H9 (cell line): Measurements from ENCODE around the gene IMMP2L. TPM values are rescaled to one million over a fixed set of nuclear protein-coding genes. Genes with fewer than 3 reads are reported as not detected.

Source experiments
- DNase-seq: peaks from one replicate; pipeline ENCODE4 v3.0.0-alpha.2; 2017
- H2AFZ ChIP-seq: one replicate; pipeline ENCODE4 v1.6.1; 2013; ENCODE audit warnings: mild to moderate bottlenecking, low read length, control low read depth, moderate library complexity
- H2AK5ac ChIP-seq: 2 replicates; pipeline ENCODE4 v1.6.1; 2013; ENCODE audit warnings: low read length, control low read depth, mixed read lengths; ENCODE audit not compliant: insufficient read length
- H2BK120ac ChIP-seq: one replicate; pipeline ENCODE4 v1.6.1; 2013; ENCODE audit warnings: low read depth, mild to moderate bottlenecking, low read length, control low read depth, inconsistent platforms; ENCODE audit not compliant: poor library complexity, severe bottlenecking
- H2BK12ac ChIP-seq: 2 replicates; pipeline ENCODE4 v1.6.1; 2013; ENCODE audit warnings: low read length, control low read depth, mixed read lengths, low read depth; ENCODE audit not compliant: insufficient read length
- H2BK15ac ChIP-seq: 2 replicates; pipeline ENCODE4 v1.6.1; 2013; ENCODE audit warnings: low read depth, low read length, control low read depth
- H2BK20ac ChIP-seq: one replicate; pipeline ENCODE4 v1.6.1; 2013; ENCODE audit warnings: low read depth, mild to moderate bottlenecking, low read length, control low read depth, inconsistent platforms; ENCODE audit not compliant: poor library complexity, severe bottlenecking
- H2BK5ac ChIP-seq: 2 replicates; pipeline ENCODE4 v1.6.1; 2013; ENCODE audit warnings: low read length, control low read depth, mixed read lengths; ENCODE audit not compliant: insufficient read length
- H3K14ac ChIP-seq: 2 replicates; pipeline ENCODE4 v1.6.1; 2013; ENCODE audit warnings: low read length, control low read depth; ENCODE audit not compliant: insufficient read depth
- H3K18ac ChIP-seq: 2 replicates; pipeline ENCODE4 v1.6.1; 2013; ENCODE audit warnings: low read depth, mild to moderate bottlenecking, mixed read lengths, low read length, control low read depth; ENCODE audit not compliant: insufficient read length
- H3K23ac ChIP-seq: 2 replicates; pipeline ENCODE4 v1.6.1; 2013; ENCODE audit warnings: low read length, control low read depth, mixed read lengths, low read depth; ENCODE audit not compliant: insufficient read length
- H3K23me2 ChIP-seq: 2 replicates; pipeline ENCODE4 v1.6.1; 2013; ENCODE audit warnings: low read depth, mild to moderate bottlenecking, mixed read lengths, low read length, control low read depth; ENCODE audit not compliant: insufficient read length, poor library complexity, severe bottlenecking
- H3K27ac ChIP-seq: 2 replicates; pipeline ENCODE4 v1.5.1; 2013; ENCODE audit warnings: low read length, control low read depth, mixed read lengths, low read depth; ENCODE audit not compliant: insufficient read length
- H3K27me3 ChIP-seq: 2 replicates; pipeline ENCODE4 v1.6.1; 2013; ENCODE audit warnings: low read length, control low read depth, inconsistent platforms; ENCODE audit not compliant: insufficient read depth
- H3K4ac ChIP-seq: 2 replicates; pipeline ENCODE4 v1.6.1; 2013; ENCODE audit warnings: low read depth, mild to moderate bottlenecking, control low read depth, inconsistent platforms, low read length, moderate library complexity
- H3K4me1 ChIP-seq: 2 replicates; pipeline ENCODE4 v1.6.1; 2013; ENCODE audit warnings: low read length, control low read depth, inconsistent platforms; ENCODE audit not compliant: insufficient read depth
- H3K4me2 ChIP-seq: 2 replicates; pipeline ENCODE4 v1.6.1; 2013; ENCODE audit warnings: low read length, control low read depth, mixed read lengths; ENCODE audit not compliant: insufficient read length, insufficient read depth
- H3K56ac ChIP-seq: 2 replicates; pipeline ENCODE4 v1.6.1; 2013; ENCODE audit warnings: low read depth, mild to moderate bottlenecking, mixed read lengths, low read length, control low read depth; ENCODE audit not compliant: insufficient read length
- H3K79me1 ChIP-seq: 2 replicates; pipeline ENCODE4 v1.6.1; 2013; ENCODE audit warnings: low read depth, mild to moderate bottlenecking, moderate library complexity, low read length, control low read depth, inconsistent platforms; ENCODE audit not compliant: insufficient read depth, poor library complexity, severe bottlenecking
- H3K79me2 ChIP-seq: 2 replicates; pipeline ENCODE4 v1.6.1; 2013; ENCODE audit warnings: low read length, control low read depth, inconsistent platforms; ENCODE audit not compliant: insufficient read depth
- H3K9ac ChIP-seq: 2 replicates; pipeline ENCODE4 v1.6.1; 2013; ENCODE audit warnings: low read length, control low read depth, mixed read lengths; ENCODE audit not compliant: insufficient read length; ENCODE audit errors: extremely low read depth
- H3K9me3 ChIP-seq: one replicate; pipeline ENCODE4 v1.6.1; 2013; ENCODE audit warnings: low read depth, low read length, inconsistent platforms; ENCODE audit not compliant: control insufficient read depth
- H3T11ph ChIP-seq: one replicate; pipeline ENCODE4 v1.6.1; 2013; ENCODE audit warnings: mild to moderate bottlenecking, low read length, control low read depth, inconsistent platforms
- H4K20me1 ChIP-seq: one replicate; pipeline ENCODE4 v1.6.1; 2013; ENCODE audit not compliant: control insufficient read depth, insufficient read length, insufficient read depth
- H4K5ac ChIP-seq: 2 replicates; pipeline ENCODE4 v1.6.1; 2013; ENCODE audit warnings: low read depth, mild to moderate bottlenecking, mixed read lengths, low read length, control low read depth; ENCODE audit not compliant: insufficient read length
- H4K8ac ChIP-seq: replicated peaks from 2 replicates; pipeline ENCODE4 v1.6.1; 2013; ENCODE audit warnings: low read length, control low read depth, mixed read lengths, low read depth; ENCODE audit not compliant: insufficient read length
- H4K91ac ChIP-seq: 2 replicates; pipeline ENCODE4 v1.6.1; 2013; ENCODE audit warnings: low read depth, mild to moderate bottlenecking, moderate library complexity, mixed read lengths, low read length, control low read depth; ENCODE audit not compliant: insufficient read length
- H3K27ac Mint-ChIP-seq, 3 experiments: 2 replicates in 2 of 3; 3 replicates in 1 of 3; pipeline ENCODE4 v1.8.0; 2020 to 2021; ENCODE audit warnings: mixed read lengths in 3 of 3, mild to moderate bottlenecking in 1 of 3, moderate library complexity in 1 of 3
- H3K27me3 Mint-ChIP-seq: 2 replicates; pipeline ENCODE4 v1.8.0; 2021; ENCODE audit warnings: low read depth, mild to moderate bottlenecking, moderate library complexity, mixed read lengths
- H3K36me3 Mint-ChIP-seq, 3 experiments: 2 replicates in 2 of 3; 3 replicates in 1 of 3; pipeline ENCODE4 v1.8.0; 2020 to 2021; ENCODE audit warnings: low read depth in 3 of 3, mixed read lengths in 3 of 3; ENCODE audit not compliant: insufficient read depth in 1 of 3
- H3K4me1 Mint-ChIP-seq, 2 experiments: 2 replicates each; pipeline ENCODE4 v1.8.0; 2020; ENCODE audit warnings: mixed read lengths in 2 of 2
- H3K4me3 Mint-ChIP-seq, 2 experiments: 2 replicates in 1 of 2; 3 replicates in 1 of 2; pipeline ENCODE4 v1.8.0; 2020 to 2021; ENCODE audit warnings: mild to moderate bottlenecking in 2 of 2, mixed read lengths in 2 of 2, moderate library complexity in 1 of 2
- H3K9me3 Mint-ChIP-seq, 2 experiments: 2 replicates in 1 of 2; 3 replicates in 1 of 2; pipeline ENCODE4 v1.8.0; 2020; ENCODE audit warnings: mild to moderate bottlenecking in 2 of 2, mixed read lengths in 2 of 2, moderate library complexity in 1 of 2
- WGBS: extraction: QIAGEN DNeasy Blood & Tissue Kit; methylation state at CpG from one replicate; pipeline ENCODE4 v1.1.7; 2013; ENCODE audit warnings: missing lambda C conversion rate, low lambda C conversion rate, mixed read lengths; ENCODE audit not compliant: insufficient read length; ENCODE audit errors: extremely low coverage; 5-methylcytosine and 5-hydroxymethylcytosine counted together
- total RNA-seq: library from RNA; stranded (reverse); gene quantifications from 2 replicates; pipeline ENCODE4 v1.2.1, GENCODE V29; 2021
- TF ChIP-seq, protein P1 (sequence below): fragments of 200-600 bp; sonication (generic); conservative IDR thresholded peaks from 3 replicates; pipeline ENCODE4 v1.8.0; 2021; ENCODE audit warnings: antibody characterized with exemption, mild to moderate bottlenecking

Gene IMMP2L
- total RNA-seq, 1 experiment from 2014 or later: 14.7 TPM

DNA sequence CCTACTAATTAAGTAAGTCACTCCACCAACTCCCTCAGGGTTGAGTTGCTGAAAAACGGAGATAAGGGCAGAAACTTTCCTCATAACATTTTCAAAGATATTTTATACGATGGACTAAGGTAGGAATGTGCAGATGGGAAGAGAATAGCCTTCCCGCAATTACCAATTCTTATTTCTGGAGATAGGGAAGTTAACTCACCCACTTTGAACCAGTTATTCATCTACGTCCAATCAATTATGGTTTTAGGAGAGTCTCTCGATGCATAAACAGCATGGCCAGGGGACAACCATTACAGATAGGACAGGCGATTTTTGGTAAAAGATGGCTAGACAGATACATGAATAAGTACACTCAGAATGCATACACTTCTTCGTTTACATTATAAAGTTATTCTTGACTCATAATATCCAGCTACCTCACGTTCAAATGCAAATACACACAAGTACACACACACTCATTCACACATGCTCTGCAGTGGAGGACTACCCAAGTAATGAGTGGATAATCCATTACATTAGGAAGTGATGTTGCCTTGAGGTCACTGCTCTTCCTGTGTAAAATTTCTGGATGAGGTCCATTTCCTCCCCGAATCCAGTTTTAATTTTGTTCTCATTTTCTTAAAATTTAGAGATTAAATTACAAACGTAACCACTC, 25.2 kb upstream of the IMMP2L start:
- 100% methylated on average over 1 of the region's 10 CpGs for WGBS
- no peak for DNase-seq
- no peak overlapping the region for H2BK120ac ChIP-seq

More for the DNA sequence above, 25.2 kb upstream of the IMMP2L start:
- TF ChIP-seq, protein P1, sequence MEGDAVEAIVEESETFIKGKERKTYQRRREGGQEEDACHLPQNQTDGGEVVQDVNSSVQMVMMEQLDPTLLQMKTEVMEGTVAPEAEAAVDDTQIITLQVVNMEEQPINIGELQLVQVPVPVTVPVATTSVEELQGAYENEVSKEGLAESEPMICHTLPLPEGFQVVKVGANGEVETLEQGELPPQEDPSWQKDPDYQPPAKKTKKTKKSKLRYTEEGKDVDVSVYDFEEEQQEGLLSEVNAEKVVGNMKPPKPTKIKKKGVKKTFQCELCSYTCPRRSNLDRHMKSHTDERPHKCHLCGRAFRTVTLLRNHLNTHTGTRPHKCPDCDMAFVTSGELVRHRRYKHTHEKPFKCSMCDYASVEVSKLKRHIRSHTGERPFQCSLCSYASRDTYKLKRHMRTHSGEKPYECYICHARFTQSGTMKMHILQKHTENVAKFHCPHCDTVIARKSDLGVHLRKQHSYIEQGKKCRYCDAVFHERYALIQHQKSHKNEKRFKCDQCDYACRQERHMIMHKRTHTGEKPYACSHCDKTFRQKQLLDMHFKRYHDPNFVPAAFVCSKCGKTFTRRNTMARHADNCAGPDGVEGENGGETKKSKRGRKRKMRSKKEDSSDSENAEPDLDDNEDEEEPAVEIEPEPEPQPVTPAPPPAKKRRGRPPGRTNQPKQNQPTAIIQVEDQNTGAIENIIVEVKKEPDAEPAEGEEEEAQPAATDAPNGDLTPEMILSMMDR: no peak
- H2BK5ac ChIP-seq: no peak overlapping the region
- H3K56ac ChIP-seq: no peak overlapping the region
- Mint-ChIP-seq H3K4me1 (no peaks in the 10 kb centered on the region), H3K4me3 (no peak overlapping the region), H3K36me3 (peaks cover 0 to 1% (median 0%) of the 10 kb centered on the region in 3 experiments; a peak in 1 of 7 replicates), H3K9me3 (peaks cover 2 to 3% of the 10 kb centered on the region in 2 experiments; a peak in 2 of 5 replicates), H3K27ac (no peak overlapping the region), H3K27me3 (no peaks in the 10 kb centered on the region; the same call in 1 of the 2 replicates)
- no peak overlapping the region for H2BK12ac ChIP-seq
- H3K14ac ChIP-seq: no peak overlapping the region
- H2AK5ac ChIP-seq: no peak overlapping the region
- H2AFZ ChIP-seq: no peak overlapping the region
- H4K91ac ChIP-seq: no peak overlapping the region
- no peaks in the 10 kb centered on the region for H3K4me1 ChIP-seq
- no peaks in the 10 kb centered on the region for H3K9me3 ChIP-seq
- H3K9ac ChIP-seq: no peak overlapping the region
- H3K4ac ChIP-seq: no peak overlapping the region
- no peak overlapping the region for H3T11ph ChIP-seq
- H3K4me2 ChIP-seq: no peak overlapping the region
- no peak overlapping the region for H3K27ac ChIP-seq
- H3K23me2 ChIP-seq: no peaks in the 10 kb centered on the region
- no peak overlapping the region for H4K5ac ChIP-seq
- no peaks in the 10 kb centered on the region for H3K79me1 ChIP-seq
- H3K18ac ChIP-seq: no peak overlapping the region
- H2BK15ac ChIP-seq: no peak overlapping the region
- no peak overlapping the region for H2BK20ac ChIP-seq
- H3K27me3 ChIP-seq: no peaks in the 10 kb centered on the region
- no peak overlapping the region for H3K23ac ChIP-seq
- H4K20me1 ChIP-seq: no peaks in the 10 kb centered on the region
- no peak overlapping the region for H4K8ac ChIP-seq
- H3K79me2 ChIP-seq: no peaks in the 10 kb centered on the region
